Measurements from ENCODE around the gene C16orf95.

GRCh38 chr16:87254296-87254695 lies 62.9 kb downstream of the C16orf95 start:
- TF ChIP-seq CTCF (IDR thresholded peaks at IDR 0.05) (no peak), POLR2A (IDR thresholded peaks at IDR 0.05) (no peak), POLR2AphosphoS5 (IDR thresholded peaks at IDR 0.05) (no peak)

Measured in prostate gland (tissue), 2 donors.